Body of pancreas (tissue), 4 donors: Measurements from ENCODE around the gene PITPNC1. TPM values are rescaled to one million over a fixed set of nuclear protein-coding genes. Genes with fewer than 3 reads are reported as not detected.
"Not testable (repeated sequence)": the region's sequence is repeated elsewhere in the genome, so short reads cannot be mapped to it uniquely, and the experiment has no call there.

Experiments used
- ATAC-seq: fragments of 150-250 bp; one replicate; pipeline ENCODE4 v1.9.1; 2016
- DNase-seq, 4 donors: peaks; one replicate each; pipeline ENCODE4 v3.0.0-alpha.2; 2019
- H3K27ac ChIP-seq, 4 donors: fragments of 200-600 bp; sonication (generic); 1 replicate in 3 of 4; 2 replicates in 1 of 4; pipeline versions ENCODE4 v1.5.1 to v1.6.1; 2016 to 2019; ENCODE audit warnings: mild to moderate bottlenecking in 1 of 4, mixed read lengths in 1 of 4, moderate library complexity in 1 of 4
- H3K27me3 ChIP-seq, 2 donors: fragments of 200-600 bp; sonication (generic); one replicate each; pipeline ENCODE4 v1.6.0; 2016; ENCODE audit warnings: mild to moderate bottlenecking in 1 of 2
- H3K36me3 ChIP-seq, 2 donors: fragments of 200-600 bp; sonication (generic); replicated peaks in 1 of 2; 2 replicates each; pipeline ENCODE4 v1.5.1; 2016; ENCODE audit warnings: low read depth in 2 of 2; ENCODE audit not compliant: insufficient read depth in 1 of 2
- H3K4me1 ChIP-seq: fragments of 200-600 bp; sonication (generic); one replicate; pipeline ENCODE4 v1.6.0; 2016
- H3K4me3 ChIP-seq, 2 donors: fragments of 200-600 bp; sonication (generic); 1 replicate in 1 of 2; 2 replicates in 1 of 2; pipeline ENCODE4 v1.5.1; 2016 to 2019
- H3K9me3 ChIP-seq, 3 donors: fragments of 200-600 bp; sonication (generic); 1 replicate in 2 of 3; 2 replicates in 1 of 3; pipeline ENCODE4 v1.5.1; 2016
- CTCF ChIP-seq, 7 experiments: fragments of 450-650 bp in 4 of 7; fragments of 200-600 bp in 3 of 7; sonication (generic) in 3 of 7; IDR thresholded peaks; one replicate each; pipeline ENCODE4 v1.5.1; 2016 to 2019; ENCODE audit warnings: antibody characterized with exemption in 7 of 7
- POLR2A ChIP-seq, 3 donors: fragments of 450-650 bp; IDR thresholded peaks; one replicate each; pipeline ENCODE4 v1.6.1; 2016; ENCODE audit warnings: antibody characterized with exemption in 3 of 3, mild to moderate bottlenecking in 2 of 3
- WGBS, 2 donors: methylation state at CpG; one replicate each; pipeline ENCODE4 v1.1.5; 2017; 5-methylcytosine and 5-hydroxymethylcytosine counted together
- intact Hi-C: fragments of 100-400 bp; cut with DNase I; formaldehyde crosslinking; loops from one replicate; pipeline ENCODE4 v1.15.1; 2023
- total RNA-seq, 2 donors: library from RNA; depleted of rRNA; stranded (reverse); fragments of >200 nt; gene quantifications; one replicate each; pipeline ENCODE4 v1.1.0, GENCODE V29; 2016

PITPNC1 gene
- total RNA-seq, 2 donors from 2014 or later = 11.9 to 17.5 TPM

- no peaks in the 10 kb centered on the region for H3K4me1 ChIP-seq
- intact Hi-C loops = no loop called here
- WGBS, 2 donors = 80 to 93% methylated on average over 9 to 10 of the region's 12 CpGs
- peaks cover 0 to 4% of the 10 kb centered on the region in 2 donors for H3K36me3 ChIP-seq
- H3K9me3 ChIP-seq = no peaks in the 10 kb centered on the region
- TF ChIP-seq POLR2A (IDR thresholded peaks at IDR 0.05) = no peak
- no peak for TF ChIP-seq CTCF (IDR thresholded peaks at IDR 0.05)
- no peak overlapping the region for H3K4me3 ChIP-seq
- DNase-seq (no peak), ATAC-seq (no peak)
- no peaks in the 10 kb centered on the region for H3K27me3 ChIP-seq
- no peak overlapping the region for H3K27ac ChIP-seq
These were observed 40.2 kb upstream of the PITPNC1 start for GRCh38 chr17:67336859-67337258.

- H3K27me3 ChIP-seq, intact Hi-C loops, DNase-seq, H3K27ac ChIP-seq, H3K9me3 ChIP-seq, H3K4me1 ChIP-seq, ATAC-seq, H3K4me3 ChIP-seq: not testable (repeated sequence)
- 80 to 82% methylated on average over 6 to 7 of the region's 7 CpGs for WGBS, 2 donors
- peaks cover 1 to 10% of the 10 kb centered on the region in 2 donors for H3K36me3 ChIP-seq
These were observed 38.7 kb upstream of the PITPNC1 start for GRCh38 chr17:67338353-67338752.

- 91 to 95% methylated on average over 5 of the region's 5 CpGs for WGBS, 2 donors
- DNase-seq (no peak), ATAC-seq (no peak)
- intact Hi-C loops = no loop called here
- Histone ChIP-seq H3K4me3 (no peak overlapping the region), H3K27me3 (no peaks in the 10 kb centered on the region), H3K4me1 (no peaks in the 10 kb centered on the region), H3K36me3 (peaks cover 8 to 47% of the 10 kb centered on the region in 2 donors), H3K27ac (no peak overlapping the region), H3K9me3 (no peaks in the 10 kb centered on the region)
- no peak for TF ChIP-seq POLR2A (IDR thresholded peaks at IDR 0.05)
- TF ChIP-seq CTCF (IDR thresholded peaks at IDR 0.05) = no peak
These were observed 33.8 kb upstream of the PITPNC1 start for GRCh38 chr17:67343237-67343636.

DNA sequence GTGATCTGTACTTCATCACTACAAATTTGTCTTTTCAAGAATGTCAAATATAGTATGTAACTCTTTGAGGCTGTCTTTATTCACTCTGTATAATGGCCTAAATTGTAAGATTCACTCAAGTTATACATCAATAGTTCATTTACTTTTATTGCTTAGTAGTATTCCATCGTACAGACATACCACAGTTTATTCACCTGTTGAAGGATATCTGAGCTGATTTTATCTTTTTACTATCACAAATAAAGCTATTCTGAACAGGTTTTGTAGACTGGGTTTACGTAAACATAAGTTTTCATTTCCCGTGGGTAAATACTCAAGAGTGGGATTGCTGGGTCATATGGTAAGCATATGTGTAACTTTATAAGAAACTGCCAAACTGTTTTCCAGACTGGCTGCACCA lies 29.3 kb upstream of the PITPNC1 start:
- ATAC-seq (no peak), DNase-seq (no peak)
- H3K27ac ChIP-seq = no peak overlapping the region
- H3K27me3 ChIP-seq = no peaks in the 10 kb centered on the region
- 86 to 97% methylated on average over 3 of the region's 3 CpGs for WGBS, 2 donors
- H3K4me1 ChIP-seq = no peaks in the 10 kb centered on the region
- H3K36me3 ChIP-seq = peaks cover 22 to 52% of the 10 kb centered on the region in 2 donors
- H3K9me3 ChIP-seq = no peaks in the 10 kb centered on the region
- intact Hi-C loops = no loop called here
- TF ChIP-seq POLR2A (IDR thresholded peaks at IDR 0.05) (no peak), CTCF (IDR thresholded peaks at IDR 0.05) (no peak)
- no peak overlapping the region for H3K4me3 ChIP-seq

DNA sequence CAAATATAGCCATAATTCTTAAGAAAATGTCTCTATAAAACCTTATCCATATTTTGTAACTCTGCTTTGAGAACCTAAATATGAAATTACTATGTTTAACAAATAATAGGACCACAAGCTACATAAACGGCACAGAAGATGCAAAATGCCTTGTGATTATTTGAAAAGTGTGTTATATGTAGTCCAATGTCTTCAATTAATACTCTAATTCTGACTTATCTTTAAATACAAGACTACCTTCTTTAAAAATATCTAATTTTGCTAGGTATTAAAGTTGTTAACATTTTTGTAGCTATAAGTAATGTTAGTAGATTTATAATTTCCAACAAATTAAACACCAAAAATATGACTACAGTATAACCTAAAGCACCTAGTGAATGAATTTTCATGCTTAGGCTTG lies 27.7 kb upstream of the PITPNC1 start:
- peaks cover 21 to 43% of the 10 kb centered on the region in 2 donors for H3K36me3 ChIP-seq
- no peak for DNase-seq
- ATAC-seq = no peak
- H3K27ac ChIP-seq = no peak overlapping the region
- H3K4me1 ChIP-seq = no peaks in the 10 kb centered on the region
- intact Hi-C loops = no loop called here
- TF ChIP-seq CTCF (IDR thresholded peaks at IDR 0.05) (no peak), POLR2A (IDR thresholded peaks at IDR 0.05) (no peak)
- H3K4me3 ChIP-seq = no peak overlapping the region
- no peaks in the 10 kb centered on the region for H3K27me3 ChIP-seq
- H3K9me3 ChIP-seq = no peaks in the 10 kb centered on the region
- 96% methylated on average over 1 of the region's 1 CpG for WGBS, 2 donors
